ENCODE data around the gene PARM1.

The PARM1 gene

DNA sequence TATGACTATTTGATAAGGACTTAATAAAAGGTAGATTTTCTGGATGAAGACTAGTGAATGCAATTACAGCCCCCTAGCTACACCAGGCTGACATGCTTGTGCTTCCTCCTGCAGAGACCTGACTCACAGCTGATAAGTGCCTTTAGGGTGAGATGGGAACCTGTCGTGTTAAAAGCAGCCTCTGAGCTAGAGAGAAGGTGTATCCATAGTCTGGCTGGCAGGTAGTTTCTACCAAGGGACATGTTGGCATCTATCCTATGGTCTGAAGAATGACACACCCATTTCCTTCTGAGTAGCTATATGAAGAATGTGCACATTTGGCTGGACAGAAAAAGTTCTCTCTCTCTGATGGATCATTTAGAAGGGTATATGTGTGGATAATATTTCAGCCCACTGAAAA is 64.1 kb downstream of the PARM1 start:
- DNase-seq: no peak

- no peak for DNase-seq
Measured at GRCh38 chr4:74997948-74998729, 65.2 kb downstream of the PARM1 start.

GRCh38 chr4:74999714-75000309 is 66.9 kb downstream of the PARM1 start:
- no peak for DNase-seq

- no peak for DNase-seq
Measured at GRCh38 chr4:75001871-75002270, 69.0 kb downstream of the PARM1 start.

GRCh38 chr4:75002381-75002780 is 69.5 kb downstream of the PARM1 start:
- DNase-seq: no peak

GRCh38 chr4:75003979-75004378 is 71.1 kb downstream of the PARM1 start:
- DNase-seq: no peak

DNA sequence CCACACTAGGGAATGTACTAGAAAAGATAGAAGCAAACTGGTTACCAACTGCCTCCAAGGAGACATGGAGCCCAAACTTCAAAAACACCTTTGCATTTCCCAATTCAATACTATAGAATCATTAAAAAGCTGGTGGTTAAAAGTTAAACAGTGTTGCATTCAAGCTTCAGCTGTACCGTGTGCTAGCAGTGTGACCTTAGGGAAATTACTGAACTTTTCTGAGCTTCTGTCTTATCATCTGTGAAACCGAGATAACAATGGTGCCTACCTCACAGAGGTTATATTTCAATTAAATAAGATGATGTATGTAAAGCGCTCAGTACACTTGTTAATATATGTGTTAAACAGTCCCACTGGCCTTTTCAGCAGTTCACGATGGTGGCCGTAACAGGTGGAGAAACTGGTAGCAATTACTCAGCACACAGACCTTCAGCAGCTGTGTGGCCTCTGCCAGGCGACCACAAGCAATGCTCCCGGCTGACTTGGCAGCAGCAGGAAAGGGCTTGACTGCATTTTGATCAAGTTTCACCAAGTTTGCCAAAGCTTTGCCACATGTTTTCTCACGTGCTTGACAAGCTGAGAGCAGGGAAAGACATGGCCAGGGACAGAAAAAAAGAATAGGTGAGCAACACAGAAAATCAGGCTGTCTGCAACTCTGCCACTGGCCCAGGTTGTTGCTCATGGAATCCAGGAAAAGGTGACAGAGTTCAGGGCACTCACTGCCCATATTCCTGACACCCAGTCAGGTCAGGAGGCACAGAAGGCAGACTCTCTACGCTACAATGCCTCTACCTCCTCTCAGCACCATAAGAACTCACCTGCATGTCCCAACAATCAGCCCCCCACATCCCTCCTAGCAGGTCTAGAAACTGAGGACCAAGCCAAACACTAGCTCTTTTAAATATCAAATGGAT is 72.1 kb downstream of the PARM1 start:
- DNase-seq: no peak

- no peak for DNase-seq
Measured at GRCh38 chr4:75005727-75006126, 72.8 kb downstream of the PARM1 start.

DNA sequence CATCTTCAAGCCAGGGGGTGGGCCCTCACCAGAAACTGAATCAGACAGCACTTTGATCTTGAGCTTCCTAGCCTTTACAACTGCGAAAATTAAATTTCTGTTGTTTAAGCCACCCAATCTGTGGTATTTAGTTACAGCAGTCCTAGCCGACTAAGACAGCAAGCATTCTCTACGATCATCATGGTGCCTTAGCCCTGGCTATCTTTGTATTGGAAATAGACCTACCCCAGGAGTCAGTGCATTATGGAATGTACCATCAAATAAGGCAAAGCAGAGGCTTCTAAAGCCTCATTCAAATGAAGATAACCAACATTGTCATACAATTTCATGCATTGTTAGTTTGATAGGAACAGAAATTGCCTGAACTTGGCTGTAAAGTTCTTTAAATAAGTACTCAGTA is 75.0 kb downstream of the PARM1 start:
- no peak for DNase-seq

GRCh38 chr4:75009138-75009537 is 76.2 kb downstream of the PARM1 start:
- no peak for DNase-seq

DNA sequence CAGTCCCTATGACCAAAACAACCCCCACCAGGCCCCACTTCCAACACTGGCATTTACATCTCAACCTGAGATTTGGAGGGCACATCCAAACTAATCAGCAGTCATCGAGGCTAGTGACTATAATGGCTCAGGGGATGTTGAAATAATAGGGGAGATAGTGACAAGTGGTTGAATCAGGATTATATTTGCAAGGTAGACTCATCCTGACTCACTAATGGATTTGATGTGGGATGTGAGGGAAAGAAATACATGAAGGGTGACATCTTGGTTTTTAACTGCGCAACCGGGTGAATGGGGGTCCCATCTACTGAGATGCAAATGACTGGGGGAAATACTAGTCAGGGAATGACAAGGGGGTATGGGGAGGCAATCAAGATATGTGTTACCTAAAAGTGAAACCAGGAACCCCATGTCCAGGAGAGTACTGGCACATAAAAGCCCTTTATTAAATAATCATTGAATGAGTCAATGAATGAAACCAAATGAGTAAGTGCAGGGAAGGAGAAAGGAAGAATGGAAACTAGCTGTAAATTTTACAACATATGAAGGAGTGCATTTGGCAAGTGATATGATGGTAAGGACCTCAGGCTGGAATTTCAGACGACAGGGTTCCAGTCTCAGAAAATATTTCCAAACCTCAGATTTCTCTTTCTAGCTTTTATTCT is 78.3 kb downstream of the PARM1 start:
- DNase-seq: no peak

- no peak for DNase-seq
Measured at GRCh38 chr4:75015627-75016026, 82.7 kb downstream of the PARM1 start.

- DNase-seq: no peak
Measured at GRCh38 chr4:75016472-75016871, 83.6 kb downstream of the PARM1 start.

- DNase-seq: no peak
Measured at GRCh38 chr4:75018811-75019479, 86.0 kb downstream of the PARM1 start.

GRCh38 chr4:75025431-75025830 is 92.5 kb downstream of the PARM1 start:
- DNase-seq: no peak

DNA sequence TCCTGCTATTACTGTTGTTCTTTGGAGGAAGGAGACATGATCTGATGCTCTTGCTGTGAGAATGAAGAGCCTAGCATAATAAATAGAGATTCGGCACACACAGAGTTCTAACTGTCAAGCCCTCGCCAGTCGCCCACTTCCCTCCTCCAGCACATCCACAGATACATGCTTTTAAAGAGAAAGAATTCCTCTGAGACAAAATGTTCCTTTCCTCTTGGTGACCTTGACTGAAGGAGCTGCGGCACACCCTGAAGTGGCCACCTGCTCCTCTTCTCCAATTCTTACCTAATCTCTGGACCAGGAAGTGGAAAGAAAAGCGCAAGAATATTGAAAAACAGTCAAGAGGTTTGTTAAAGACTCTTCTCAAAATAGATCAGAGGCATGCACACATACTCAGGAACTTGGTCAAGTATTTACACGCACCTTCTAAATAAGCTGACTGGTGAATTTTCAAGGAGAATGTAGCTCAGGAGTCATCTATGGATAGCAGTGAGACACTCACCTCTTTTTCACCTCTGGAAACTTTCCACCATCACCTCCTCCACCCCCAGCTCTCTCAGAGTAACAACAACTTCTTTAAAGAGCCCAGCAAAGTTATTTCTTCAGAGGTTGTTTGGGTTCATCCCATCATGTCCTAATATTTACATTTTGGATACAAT is 95.4 kb downstream of the PARM1 start:
- DNase-seq: no peak

DNA sequence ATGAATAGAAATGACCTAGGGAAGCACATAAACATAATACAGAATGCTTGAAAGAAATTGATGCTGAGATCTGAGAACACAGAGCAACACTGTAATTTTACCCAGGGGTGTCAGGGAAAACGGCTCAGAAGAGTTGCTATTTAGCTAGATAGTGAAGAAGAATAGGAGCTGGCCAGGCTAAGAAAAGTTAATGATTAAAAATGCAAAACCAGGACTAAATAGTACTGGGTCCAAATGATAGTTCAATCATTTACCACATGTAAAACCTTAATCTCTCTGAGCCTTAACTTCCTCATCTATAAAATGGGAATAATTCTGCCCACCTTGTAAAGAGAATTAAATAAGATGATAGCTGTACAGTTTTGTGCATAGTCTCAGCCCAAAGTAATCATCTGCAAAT is 97.1 kb downstream of the PARM1 start:
- DNase-seq: no peak

GRCh38 chr4:75030649-75031235 is 97.8 kb downstream of the PARM1 start:
- no peak for DNase-seq

GRCh38 chr4:75031775-75032174 is 98.9 kb downstream of the PARM1 start:
- no peak for DNase-seq

- no peak for DNase-seq
Measured at GRCh38 chr4:75034523-75034922, 101.6 kb downstream of the PARM1 start.

DNA sequence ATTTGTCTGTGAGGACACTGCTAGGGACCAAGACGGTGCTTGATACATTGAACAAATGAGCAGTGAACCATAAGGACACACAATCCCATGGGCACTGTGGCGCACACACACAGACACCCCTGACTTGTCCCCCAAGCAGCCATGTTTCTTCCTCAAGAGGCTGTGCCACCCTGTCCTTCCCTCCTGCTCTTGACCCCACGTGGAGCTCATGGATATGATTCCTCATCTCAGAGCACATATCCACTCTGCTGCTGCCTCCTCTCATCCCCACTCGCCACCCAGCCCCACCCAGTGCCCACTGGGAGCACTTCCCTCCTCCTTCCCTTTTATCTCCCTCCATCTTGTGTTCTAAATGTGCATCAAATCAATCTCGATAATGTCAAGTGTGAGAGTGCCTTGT is 102.4 kb downstream of the PARM1 start:
- DNase-seq: no peak
